Right atrium auricular region (tissue), 2 donors: ENCODE measurements around the gene PTPRO. TPM values are rescaled to one million over a fixed set of nuclear protein-coding genes. Genes with fewer than 3 reads are reported as not detected.
A peak's percentile ranks its signal among the peaks of the same experiment; 100 is the strongest.

Source experiments
- DNase-seq: peaks from one replicate; pipeline ENCODE4 v3.0.0-alpha.2; 2019; ENCODE audit warnings: low spot score
- H3K27ac ChIP-seq, 2 donors: fragments of 200-600 bp; sonication (generic); 1 replicate in 1 of 2; 2 replicates in 1 of 2; pipeline ENCODE4 v1.5.1; 2016 to 2019
- H3K27me3 ChIP-seq, 2 donors: fragments of 200-600 bp; sonication (generic); one replicate each; pipeline versions ENCODE4 v1.5.1 to v1.6.0; 2017 to 2019
- H3K36me3 ChIP-seq: fragments of 200-600 bp; sonication (generic); one replicate; pipeline ENCODE4 v1.5.1; 2016
- H3K4me1 ChIP-seq, 2 donors: fragments of 200-600 bp; sonication (generic); one replicate each; pipeline versions ENCODE4 v1.5.1 to v1.6.0; 2017 to 2019
- H3K4me3 ChIP-seq, 2 donors: fragments of 200-600 bp; sonication (generic); 1 replicate in 1 of 2; 2 replicates in 1 of 2; pipeline ENCODE4 v1.5.1; 2017 to 2019; ENCODE audit warnings: mild to moderate bottlenecking in 1 of 2, moderate library complexity in 1 of 2
- H3K9me3 ChIP-seq, 2 donors: fragments of 200-600 bp; sonication (generic); one replicate each; pipeline ENCODE4 v1.5.1; 2019
- CTCF ChIP-seq, 2 donors: fragments of 200-600 bp; sonication (generic); IDR thresholded peaks; one replicate each; pipeline ENCODE4 v1.5.1; 2019; ENCODE audit warnings: antibody characterized with exemption in 2 of 2
- total RNA-seq, 2 donors: library from RNA; depleted of rRNA; stranded (reverse); fragments of >200 nt; gene quantifications; one replicate each; pipeline ENCODE4 v1.1.0, GENCODE V29; 2016

PTPRO gene
- total RNA-seq, 2 donors from 2014 or later: 0.30 to 2.9 TPM

DNA sequence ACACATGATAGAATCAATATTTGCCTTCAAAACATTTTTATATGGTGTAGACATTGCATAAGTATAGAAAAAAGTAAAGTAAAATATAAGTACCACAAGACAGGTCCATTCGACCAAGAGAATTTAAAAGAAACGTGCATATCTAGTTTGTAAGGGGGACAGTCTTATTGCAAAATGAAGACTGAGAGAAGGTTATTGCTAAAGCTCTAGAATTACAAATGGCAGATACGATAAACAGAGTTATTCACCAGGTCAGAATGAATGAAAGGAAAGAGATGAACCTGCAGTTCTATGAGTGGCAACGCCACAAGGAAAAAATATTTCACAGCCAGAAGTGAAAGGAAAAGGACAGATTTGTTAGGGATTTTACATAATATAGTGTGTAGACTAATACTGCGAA is 224.8 kb downstream of the PTPRO start:
- Histone ChIP-seq H3K4me3 (no peak overlapping the region), H3K4me1 (no peaks in the 10 kb centered on the region), H3K9me3 (no peaks in the 10 kb centered on the region), H3K27me3 (no peaks in the 10 kb centered on the region), H3K27ac (peak overlapping the region in 1 of 2 donors; percentile 28), H3K36me3 (no peaks in the 10 kb centered on the region)
- DNase-seq: no peak
- TF ChIP-seq CTCF (IDR thresholded peaks at IDR 0.05): no peak

- Histone ChIP-seq H3K4me3 (no peak overlapping the region), H3K4me1 (no peaks in the 10 kb centered on the region), H3K27me3 (no peaks in the 10 kb centered on the region), H3K9me3 (no peaks in the 10 kb centered on the region), H3K36me3 (no peaks in the 10 kb centered on the region), H3K27ac (no peak overlapping the region)
- DNase-seq: no peak
- no peak for TF ChIP-seq CTCF (IDR thresholded peaks at IDR 0.05)
Measured at GRCh38 chr12:15547691-15548090, 225.4 kb downstream of the PTPRO start.

GRCh38 chr12:15550793-15551192 is 228.5 kb downstream of the PTPRO start:
- Histone ChIP-seq H3K27me3 (no peaks in the 10 kb centered on the region), H3K36me3 (no peaks in the 10 kb centered on the region), H3K4me3 (no peak overlapping the region), H3K27ac (no peak overlapping the region), H3K9me3 (no peaks in the 10 kb centered on the region), H3K4me1 (no peaks in the 10 kb centered on the region)
- no peak for TF ChIP-seq CTCF (IDR thresholded peaks at IDR 0.05)
- no peak for DNase-seq

- H3K27ac ChIP-seq: no peak overlapping the region
- no peaks in the 10 kb centered on the region for H3K27me3 ChIP-seq
- no peak for DNase-seq
- no peak overlapping the region for H3K4me3 ChIP-seq
- H3K36me3 ChIP-seq: no peaks in the 10 kb centered on the region
- TF ChIP-seq CTCF (IDR thresholded peaks at IDR 0.05): no peak
- no peaks in the 10 kb centered on the region for H3K9me3 ChIP-seq
- H3K4me1 ChIP-seq: no peaks in the 10 kb centered on the region
Measured at GRCh38 chr12:15555446-15555845, 233.1 kb downstream of the PTPRO start.

GRCh38 chr12:15556411-15557102 is 234.2 kb downstream of the PTPRO start:
- TF ChIP-seq CTCF (IDR thresholded peaks at IDR 0.05): no peak
- Histone ChIP-seq H3K4me1 (no peaks in the 10 kb centered on the region), H3K9me3 (no peaks in the 10 kb centered on the region), H3K36me3 (no peaks in the 10 kb centered on the region), H3K27ac (no peak overlapping the region), H3K27me3 (no peaks in the 10 kb centered on the region), H3K4me3 (no peak overlapping the region)
- DNase-seq: no peak
